HG03520 (cell line): ENCODE measurements around the gene SLC35G6.
"Not testable (repeated sequence)": the region's sequence is repeated elsewhere in the genome, so short reads cannot be mapped to it uniquely, and the experiment has no call there.

Source experiments
- ATAC-seq: cut with Tn5 transposase; IDR thresholded peaks from one replicate; pipeline ENCODE4 v1.9.1; 2021; ENCODE audit warnings: mild to moderate bottlenecking, moderate library complexity; ENCODE audit not compliant: unreplicated experiment

Gene SLC35G6

GRCh38 chr17:7477392-7478275 lies 3.6 kb upstream of the SLC35G6 start:
- ATAC-seq: no peak

DNA sequence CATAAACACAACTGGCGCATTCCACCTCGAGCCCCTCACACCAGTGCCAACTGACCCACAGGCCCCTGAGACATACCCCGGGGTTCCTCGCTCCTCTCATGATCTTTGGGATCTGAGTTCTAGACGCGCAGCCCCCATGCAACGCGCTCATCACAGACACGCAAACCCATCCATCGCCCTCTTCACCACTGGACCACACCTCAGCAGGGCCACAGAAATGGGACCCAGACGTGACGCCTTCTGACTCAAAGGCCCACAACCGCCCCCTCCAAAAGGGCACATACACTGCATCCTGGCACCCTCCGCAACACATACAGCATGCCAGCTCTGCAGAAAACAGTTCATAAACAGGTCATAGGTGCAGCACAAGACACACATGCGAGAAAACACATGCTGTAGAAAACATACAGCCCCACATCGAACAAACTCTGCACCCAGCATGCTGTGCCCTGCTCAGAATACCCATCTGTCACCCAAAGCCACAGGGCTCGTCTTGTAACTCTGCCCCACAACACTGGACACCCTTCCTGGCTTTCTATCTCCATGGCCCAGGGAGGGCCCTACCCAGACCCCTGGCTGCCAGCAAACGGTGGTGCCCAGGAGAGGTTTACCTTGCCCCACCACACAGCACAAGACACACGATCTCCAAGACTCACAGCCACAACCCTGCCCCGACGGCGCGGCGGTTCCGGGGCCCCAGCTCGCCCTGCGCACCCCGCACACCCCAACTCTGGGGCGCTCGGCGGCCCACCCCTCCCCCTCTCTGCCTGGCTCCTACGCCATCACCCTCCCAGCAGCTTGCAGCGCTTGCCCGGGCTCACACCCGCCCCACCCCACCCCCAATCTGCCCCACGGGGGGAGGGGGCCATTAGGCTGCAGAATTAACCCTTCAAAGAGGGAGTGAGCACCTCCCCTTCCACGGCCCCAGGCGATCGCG lies 2.7 kb upstream of the SLC35G6 start:
- ATAC-seq: no peak

DNA sequence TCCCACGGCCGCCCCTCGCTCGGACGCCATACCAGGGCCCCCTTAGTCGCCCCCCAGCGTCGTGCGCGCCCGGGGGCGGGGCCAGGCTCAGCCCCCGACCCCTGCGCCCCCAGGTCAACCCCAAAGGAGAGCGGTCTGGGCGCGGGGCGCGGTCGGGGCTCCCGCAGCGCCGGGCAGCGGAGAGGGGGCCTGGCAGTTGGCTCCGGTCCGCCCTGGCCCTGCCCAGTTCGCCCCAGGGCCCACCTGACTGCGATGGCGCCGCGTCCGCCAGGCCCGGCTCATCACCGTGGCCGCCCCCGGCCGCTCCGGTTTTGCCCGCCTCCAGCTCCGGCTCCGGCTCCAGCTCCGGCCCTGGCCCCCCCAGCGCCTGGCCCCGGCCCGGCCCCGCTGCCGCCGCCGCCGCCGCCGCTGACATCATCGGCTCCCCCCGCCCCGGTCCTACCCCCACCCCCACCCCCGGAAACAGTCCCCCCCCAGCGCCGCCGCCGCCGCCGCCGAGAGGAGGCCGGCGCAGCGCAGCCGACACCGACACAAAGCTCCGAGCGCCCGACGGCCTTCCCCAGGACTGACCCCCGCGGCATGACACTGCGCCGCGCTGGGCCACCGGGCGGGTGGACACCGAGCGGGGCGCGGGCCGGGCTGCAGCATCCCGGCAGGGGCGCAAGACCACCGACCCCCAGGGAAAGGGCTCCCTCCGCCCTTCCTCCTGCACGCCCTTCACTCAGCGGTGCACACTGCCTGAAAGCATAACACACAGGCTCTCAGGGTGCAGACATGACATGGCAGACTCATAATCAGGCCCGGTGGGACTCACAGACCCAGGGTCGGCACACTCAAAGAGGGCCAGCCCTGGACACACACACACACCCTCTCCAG lies 1.8 kb upstream of the SLC35G6 start, which contains the start of gene ZBTB4:
TSS of gene ZBTB4 (minus strand) at position 419 of the 876 bp plus-strand sequence. CDS start 12,830 bp downstream, outside the sequence.
- no peak for ATAC-seq

GRCh38 chr17:7480089-7480384 lies 1.2 kb upstream of the SLC35G6 start:
- ATAC-seq: no peak

DNA sequence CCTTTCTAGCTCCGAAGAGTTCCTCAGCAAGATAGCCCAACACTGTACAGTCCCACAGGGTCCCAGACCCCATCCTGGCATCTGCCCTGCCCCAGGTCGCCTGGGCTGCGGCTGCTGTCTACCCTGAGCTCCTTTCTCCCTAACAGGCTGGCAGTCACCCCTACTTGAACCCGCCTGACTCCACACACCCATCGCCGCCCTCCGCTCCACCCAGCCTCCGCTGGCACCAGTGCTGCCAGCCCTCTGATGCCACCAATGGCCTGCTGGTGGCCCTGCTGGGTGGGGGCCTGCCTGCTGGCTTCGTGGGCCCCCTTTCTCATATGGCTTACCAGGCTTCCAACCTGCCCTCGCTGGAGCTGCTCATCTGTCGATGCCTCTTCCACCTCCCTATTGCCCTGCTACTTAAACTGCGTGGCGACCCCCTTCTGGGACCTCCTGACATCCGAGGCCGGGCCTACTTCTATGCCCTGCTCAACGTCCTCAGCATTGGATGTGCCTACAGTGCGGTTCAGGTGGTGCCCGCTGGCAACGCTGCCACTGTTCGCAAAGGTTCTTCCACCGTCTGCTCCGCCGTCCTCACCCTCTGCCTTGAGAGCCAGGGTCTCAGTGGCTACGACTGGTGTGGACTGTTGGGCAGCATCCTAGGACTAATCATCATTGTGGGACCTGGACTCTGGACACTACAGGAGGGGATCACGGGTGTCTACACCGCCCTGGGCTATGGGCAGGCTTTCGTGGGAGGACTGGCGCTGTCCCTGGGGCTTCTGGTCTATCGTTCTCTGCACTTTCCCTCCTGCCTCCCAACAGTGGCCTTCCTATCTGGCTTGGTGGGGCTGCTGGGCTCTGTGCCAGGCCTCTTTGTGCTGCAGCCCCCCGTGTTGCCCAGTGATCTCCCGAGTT lies 846 bp downstream of the SLC35G6 start:
- ATAC-seq: not testable (repeated sequence)

- ATAC-seq: not testable (repeated sequence)
Measured at GRCh38 chr17:7482742-7483088, 1.5 kb downstream of the SLC35G6 start.

- ATAC-seq: peak; percentile 25
Measured at GRCh38 chr17:7483255-7484066, 2.2 kb downstream of the SLC35G6 start.

GRCh38 chr17:7484067-7484918 lies 3.0 kb downstream of the SLC35G6 start, which contains the start of gene POLR2A:
TSS of gene POLR2A (plus strand) at chr17:7484366.
- peak; percentile 55 for ATAC-seq

- ATAC-seq: no peak
Measured at GRCh38 chr17:7484919-7485377, 3.7 kb downstream of the SLC35G6 start.

GRCh38 chr17:7486181-7486580 lies 4.9 kb downstream of the SLC35G6 start:
- ATAC-seq: no peak

GRCh38 chr17:7490144-7490543 lies 8.9 kb downstream of the SLC35G6 start:
- ATAC-seq: no peak

DNA sequence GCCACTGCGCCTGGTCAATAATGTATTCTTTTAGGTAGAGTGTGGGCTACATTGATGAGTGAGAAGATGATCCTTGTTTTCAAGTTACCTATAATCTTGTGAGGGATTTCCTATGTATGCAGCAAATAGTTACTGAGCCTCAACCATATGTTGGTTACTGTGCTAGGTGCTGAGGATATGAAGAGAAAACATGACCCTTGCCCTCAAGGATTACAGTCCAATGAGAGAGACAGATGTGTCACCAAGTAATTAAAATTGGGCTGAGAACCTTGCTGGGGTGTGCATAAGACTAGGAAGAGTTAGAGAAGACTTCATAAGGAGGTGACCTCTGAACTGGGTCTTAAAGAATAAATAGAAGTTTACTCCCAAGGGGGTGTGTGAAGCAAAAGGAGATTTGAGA lies 10.3 kb downstream of the SLC35G6 start:
- no peak for ATAC-seq

DNA sequence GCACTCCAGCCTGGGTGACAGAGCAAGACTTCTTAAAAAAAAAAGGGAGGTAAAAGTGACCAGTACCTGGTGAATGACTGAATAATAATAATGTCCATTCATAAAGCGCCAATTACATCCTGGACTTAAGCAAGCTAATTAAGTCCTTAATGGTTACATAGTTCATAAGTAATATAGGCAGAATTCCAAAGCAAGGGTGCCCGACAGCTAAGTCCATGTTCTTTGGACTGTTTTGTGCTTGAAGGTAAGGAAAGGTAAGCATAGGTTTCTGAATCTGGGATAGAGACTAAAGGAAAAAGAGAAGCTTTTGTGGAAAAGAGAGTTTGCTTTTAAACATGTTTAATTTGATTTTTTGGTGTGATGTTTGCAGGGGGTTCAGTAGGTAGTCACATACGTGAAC lies 12.7 kb downstream of the SLC35G6 start:
- ATAC-seq: no peak

DNA sequence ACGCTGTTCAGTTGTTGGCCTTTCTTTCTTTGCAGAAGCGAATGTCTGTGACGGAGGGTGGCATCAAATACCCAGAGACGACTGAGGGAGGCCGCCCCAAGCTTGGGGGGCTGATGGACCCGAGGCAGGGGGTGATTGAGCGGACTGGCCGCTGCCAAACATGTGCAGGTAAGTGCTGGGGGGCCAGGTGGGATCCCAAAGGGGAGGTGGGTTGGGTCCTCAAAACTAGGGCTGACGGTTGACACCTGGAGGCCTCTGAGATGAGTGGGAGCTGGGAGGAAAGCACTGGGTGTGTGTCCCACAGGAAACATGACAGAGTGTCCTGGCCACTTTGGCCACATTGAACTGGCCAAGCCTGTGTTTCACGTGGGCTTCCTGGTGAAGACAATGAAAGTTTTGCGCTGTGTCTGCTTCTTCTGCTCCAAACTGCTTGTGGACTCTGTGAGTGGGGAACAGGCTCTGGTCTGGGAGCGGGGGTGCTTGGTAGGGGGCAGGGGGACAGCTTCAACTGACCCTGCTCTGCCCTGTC lies 14.7 kb downstream of the SLC35G6 start:
- ATAC-seq: no peak

GRCh38 chr17:7496470-7497183 lies 15.4 kb downstream of the SLC35G6 start:
- no peak for ATAC-seq

- no peak for ATAC-seq
Measured at GRCh38 chr17:7497228-7497627, 16.0 kb downstream of the SLC35G6 start.

DNA sequence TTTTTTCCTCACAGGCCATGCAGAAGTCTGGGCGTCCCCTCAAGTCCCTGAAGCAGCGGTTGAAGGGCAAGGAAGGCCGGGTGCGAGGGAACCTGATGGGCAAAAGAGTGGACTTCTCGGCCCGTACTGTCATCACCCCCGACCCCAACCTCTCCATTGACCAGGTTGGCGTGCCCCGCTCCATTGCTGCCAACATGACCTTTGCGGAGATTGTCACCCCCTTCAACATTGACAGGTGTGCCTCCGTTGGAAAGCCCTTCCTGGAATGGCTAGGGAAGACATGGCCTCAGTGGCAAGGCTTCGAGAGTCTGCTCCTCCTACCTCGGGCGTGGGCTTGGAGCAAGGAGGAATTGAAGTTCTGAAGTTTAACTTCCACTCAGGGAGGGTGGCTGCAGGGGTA lies 16.4 kb downstream of the SLC35G6 start:
- no peak for ATAC-seq
